Endothelial cell of umbilical vein (primary cell): ENCODE results near the gene PF4V1. TPM values are rescaled to one million over a fixed set of nuclear protein-coding genes. Genes with fewer than 3 reads are reported as not detected.

Experiments used
- BruUV-seq: library from RNA; stranded (reverse); fragments of 400-500 nt; replicated peaks from 2 replicates; lab custom pipeline; 2021; lab: Mats Ljungman, UMichigan
- CTCF ChIA-PET: fragments of 300-600, 350-600 bp; sonication (Branson Sonifier 250); formaldehyde crosslinking; loops from one replicate; lab custom pipeline; 2021; ENCODE audit warnings: antibody characterized with exemption, inconsistent platforms; lab: Charles Lee
- POLR2A ChIA-PET: fragments of 300-600, 350-600 bp; sonication (Branson Sonifier 250); formaldehyde crosslinking; loops from one replicate; lab custom pipeline; 2021; ENCODE audit warnings: antibody characterized with exemption, inconsistent platforms; lab: Charles Lee
- DNase-seq: peaks from one replicate; pipeline ENCODE4 v3.0.0-alpha.2; 2011; ENCODE audit warnings: low read depth, low spot score
- FAIRE-seq: peaks from 2 replicates; lab custom pipeline; 2011; peaks lifted over from hg19 to GRCh38; lab: Jason Lieb, UNC
- H2AFZ ChIP-seq: 2 replicates; pipeline ENCODE4 v1.6.0; 2012; ENCODE audit warnings: low read depth, low read length, control low read depth, inconsistent platforms
- H3K27ac ChIP-seq: 2 replicates; pipeline ENCODE4 v1.5.1; 2011; ENCODE audit warnings: low read depth, mild to moderate bottlenecking, control low read depth, low read length, moderate library complexity; ENCODE audit not compliant: insufficient read depth
- H3K27me3 ChIP-seq, 2 experiments: 2 replicates each; pipeline versions ENCODE4 v1.6.0 to v1.6.1; 2011; ENCODE audit warnings: low read length in 2 of 2, mixed read lengths in 1 of 2; ENCODE audit not compliant: control insufficient read depth in 2 of 2, insufficient read depth in 2 of 2
- H3K36me3 ChIP-seq, 2 experiments: 2 replicates in 1 of 2; 3 replicates in 1 of 2; pipeline ENCODE4 v1.5.1; 2011; ENCODE audit warnings: low read length in 2 of 2, mild to moderate bottlenecking in 1 of 2, moderate library complexity in 1 of 2; ENCODE audit not compliant: control insufficient read depth in 2 of 2, insufficient read depth in 2 of 2; ENCODE audit errors: extremely low read depth in 1 of 2
- H3K4me1 ChIP-seq: 3 replicates; pipeline ENCODE4 v1.5.1; 2011; ENCODE audit warnings: mild to moderate bottlenecking, low read length; ENCODE audit not compliant: control insufficient read depth, insufficient read depth; ENCODE audit errors: extremely low read depth
- H3K4me2 ChIP-seq: 2 replicates; pipeline ENCODE4 v1.6.1; 2011; ENCODE audit warnings: low read length, control low read depth, mixed read lengths; ENCODE audit not compliant: insufficient read depth
- H3K4me3 ChIP-seq, 3 experiments: fragments of 200-600 bp in 1 of 3; sonication (generic), shearing (Covaris generic) in 1 of 3; replicated peaks in 1 of 3; 2 replicates each; pipeline ENCODE4 v1.5.1; 2011 to 2016; ENCODE audit warnings: control low read depth in 3 of 3, low read length in 3 of 3, mild to moderate bottlenecking in 2 of 3, inconsistent platforms in 1 of 3, low read depth in 1 of 3, moderate library complexity in 1 of 3; ENCODE audit not compliant: insufficient read depth in 1 of 3
- H3K79me2 ChIP-seq: 2 replicates; pipeline ENCODE4 v1.6.0; 2012; ENCODE audit warnings: low read length, inconsistent platforms; ENCODE audit not compliant: control insufficient read depth, insufficient read depth
- H3K9ac ChIP-seq: replicated peaks from 2 replicates; pipeline ENCODE3; 2011; ENCODE audit warnings: low read length, control low read depth; ENCODE audit not compliant: insufficient read depth; ENCODE audit errors: extremely low read depth
- H3K9me1 ChIP-seq: replicated peaks from 3 replicates; pipeline ENCODE4 v1.6.0; 2011; ENCODE audit warnings: mild to moderate bottlenecking, low read length; ENCODE audit not compliant: control insufficient read depth, insufficient read depth; ENCODE audit errors: extremely low read depth
- H3K9me3 ChIP-seq: replicated peaks from 2 replicates; pipeline ENCODE4 v1.5.1; 2012; ENCODE audit warnings: low read length, inconsistent platforms; ENCODE audit not compliant: control insufficient read depth, insufficient read depth
- H4K20me1 ChIP-seq: replicated peaks from 2 replicates; pipeline ENCODE3; 2011; ENCODE audit warnings: mild to moderate bottlenecking, low read length; ENCODE audit not compliant: control insufficient read depth, insufficient read depth; ENCODE audit errors: extremely low read depth
- CTCF ChIP-seq, 2 donors: IDR thresholded peaks; 1 replicate in 1 of 2; 2 replicates in 1 of 2; pipeline ENCODE4 v1.5.1; 2011; ENCODE audit warnings: low read length in 2 of 2, mild to moderate bottlenecking in 2 of 2, moderate library complexity in 2 of 2, control low read depth in 1 of 2, inconsistent platforms in 1 of 2, low read depth in 1 of 2; ENCODE audit not compliant: insufficient read depth in 1 of 2; ENCODE audit errors: extremely low read depth in 1 of 2
- EZH2 ChIP-seq: IDR thresholded peaks from 2 replicates; pipeline ENCODE4 v1.6.1; 2012; ENCODE audit warnings: borderline replicate concordance, low read depth, mild to moderate bottlenecking, moderate library complexity, low read length, inconsistent platforms; ENCODE audit not compliant: severe bottlenecking
- FOS ChIP-seq: IDR thresholded peaks from 2 replicates; pipeline ENCODE4 v1.6.1; 2011; ENCODE audit warnings: mild to moderate bottlenecking, low read length, moderate library complexity, borderline replicate concordance; ENCODE audit not compliant: insufficient read depth
- GATA2 ChIP-seq: IDR thresholded peaks from 2 replicates; pipeline ENCODE4 v1.7.0; 2011; ENCODE audit warnings: low read depth, mild to moderate bottlenecking, moderate library complexity, mixed read lengths, low read length; ENCODE audit not compliant: insufficient read length, insufficient read depth
- JUN ChIP-seq: IDR thresholded peaks from 2 replicates; pipeline ENCODE4 v1.6.1; 2011; ENCODE audit warnings: borderline replicate concordance, low read depth; ENCODE audit not compliant: insufficient read length, insufficient read depth
- MAX ChIP-seq: IDR thresholded peaks from 2 replicates; pipeline ENCODE4 v1.6.1; 2011; ENCODE audit not compliant: insufficient read depth, insufficient read length
- MYC ChIP-seq: IDR thresholded peaks from one replicate; pipeline ENCODE4 v1.6.1; 2011; ENCODE audit warnings: mild to moderate bottlenecking, low read depth, low read length
- POLR2A ChIP-seq: IDR thresholded peaks from 2 replicates; pipeline ENCODE4 v1.6.1; 2012; ENCODE audit warnings: low read depth, mild to moderate bottlenecking, control low read depth, low read length
- POLR2AphosphoS5 ChIP-seq: IDR thresholded peaks from 2 replicates; pipeline ENCODE4 v1.6.1; 2012; ENCODE audit warnings: low read depth, mild to moderate bottlenecking, control low read depth, low read length, moderate library complexity; ENCODE audit not compliant: insufficient read depth
- dilution Hi-C: fragments of 300-500 bp; cut with MboI; formaldehyde crosslinking; loops from one replicate; pipeline ENCODE4 v1.15.0; 2019; ENCODE audit warnings: low sequenced_read_pairs; ENCODE audit not compliant: extremely low pct_ligation_motif_present
- intact Hi-C: fragments of 100-400 bp; cut with micrococcal nuclease; formaldehyde crosslinking; loops from one replicate; pipeline ENCODE4 v1.10.0; 2022
- polyA plus RNA-seq, 4 experiments: library from polyadenylated mRNA; depleted of rRNA in 3 of 4; stranded (reverse) in 3 of 4; unstranded in 1 of 4; fragments of >200 nt; gene quantifications; 2 replicates each; pipeline versions ENCODE4 v1.2.1 to v1.2.3, GENCODE V29; 2011 to 2012; ENCODE audit warnings: missing spikeins in 1 of 4
- total RNA-seq: library from RNA; stranded (reverse); gene quantifications from 2 replicates; pipeline ENCODE4 v1.2.3, GENCODE V29; 2021

PF4V1 gene
- total and polyA plus RNA-seq, 2 donors (not counting 3 experiments of a cell fraction or from before 2014, with no cell fraction given), result not detected

GRCh38 chr4:73853718-73854473, 800 bp downstream of the PF4V1 start:
- no peaks in the 10 kb centered on the region for H3K27me3 ChIP-seq
- no peaks in the 10 kb centered on the region for H3K79me2 ChIP-seq
- H3K4me2 ChIP-seq, result peak overlapping the region; percentile 46
- H3K27ac ChIP-seq, result no peak overlapping the region
- no peaks in the 10 kb centered on the region for H3K9me1 ChIP-seq
- POLR2A ChIA-PET, result no interaction called here
- H3K36me3 ChIP-seq, result no peaks in the 10 kb centered on the region
- dilution Hi-C loops, result no loop called here
- CTCF ChIA-PET, result interaction anchor here (0.7 to 1.5 kb wide), 6 partner anchors 9 to 281 kb away, joined by 3 to 11 read pairs (median 3); no protein-coding TSS in a partner anchor
- no peaks in the 10 kb centered on the region for H3K9me3 ChIP-seq
- no peak overlapping the region for H3K4me3 ChIP-seq
- TF ChIP-seq JUN, result no peak
- no peak for TF ChIP-seq MAX
- TF ChIP-seq POLR2A, result no peak
- no peak for TF ChIP-seq FOS
- no peak for TF ChIP-seq EZH2
- no peak for TF ChIP-seq CTCF (IDR thresholded peaks at IDR 0.05; ENCODE audit: extremely low read depth in 1 of 2, insufficient read depth in 1 of 2, low read depth in 1 of 2, low read length in 2 of 2)
- no peak for TF ChIP-seq MYC
- no peak for TF ChIP-seq POLR2AphosphoS5
- TF ChIP-seq GATA2, result no peak
- peaks cover 11% of the 10 kb centered on the region for H3K4me1 ChIP-seq
- no peak for FAIRE-seq
- H2AFZ ChIP-seq, result peak overlapping the region; percentile 58
- DNase-seq, result no peak
- H4K20me1 ChIP-seq, result no peaks in the 10 kb centered on the region
- intact Hi-C loops, result no loop called here
- no TSS peak for BruUV-seq
- no peak overlapping the region for H3K9ac ChIP-seq
